PFSK-1 (cell line): ENCODE data around the gene DUSP15.

ENCODE experiments used
- FOXP2 ChIP-seq: optimal IDR thresholded peaks from 2 replicates; pipeline ENCODE3; 2011; ENCODE audit warnings: borderline replicate concordance, control low read depth, inconsistent platforms; ENCODE audit not compliant: insufficient read depth; ENCODE audit errors: extremely low read length, extremely low read depth
- POLR2AphosphoS5 ChIP-seq: IDR thresholded peaks from 2 replicates; pipeline ENCODE4 v1.6.1; 2012; ENCODE audit warnings: low read depth, mild to moderate bottlenecking, control low read depth, low read length, moderate library complexity
- REST ChIP-seq, 2 experiments: IDR thresholded peaks; 2 replicates each; pipeline versions ENCODE4 v1.6.1 to v1.8.0; 2011 to 2012; ENCODE audit warnings: low read depth in 2 of 2, low read length in 2 of 2, control low read depth in 1 of 2, inconsistent platforms in 1 of 2, mild to moderate bottlenecking in 1 of 2, moderate library complexity in 1 of 2; ENCODE audit not compliant: insufficient read depth in 1 of 2
- SIN3A ChIP-seq: IDR thresholded peaks from 2 replicates; pipeline ENCODE4 v1.6.1; 2012; ENCODE audit warnings: mild to moderate bottlenecking, low read length, moderate library complexity, borderline replicate concordance; ENCODE audit not compliant: insufficient read depth
- TAF1 ChIP-seq: IDR thresholded peaks from 2 replicates; pipeline ENCODE4 v1.6.1; 2012; ENCODE audit warnings: low read length, control low read depth, borderline replicate concordance; ENCODE audit not compliant: insufficient read depth

The DUSP15 gene

GRCh38 chr20:31883829-31884228 lies 13.5 kb upstream of the DUSP15 start:
- TF ChIP-seq TAF1 (no peak), SIN3A (no peak), POLR2AphosphoS5 (no peak), REST (IDR thresholded peaks at IDR 0.05; ENCODE audit: insufficient read depth in 1 of 2, low read depth in 2 of 2, low read length in 2 of 2) (no peak), FOXP2 (no peak)

- TF ChIP-seq FOXP2, result no peak
- no peak for TF ChIP-seq POLR2AphosphoS5
- no peak for TF ChIP-seq SIN3A
- TF ChIP-seq REST (IDR thresholded peaks at IDR 0.05; ENCODE audit: insufficient read depth in 1 of 2, low read depth in 2 of 2, low read length in 2 of 2), result no peak
- TF ChIP-seq TAF1, result no peak
Measured at GRCh38 chr20:31881945-31882344, 11.6 kb upstream of the DUSP15 start.

- TF ChIP-seq REST (IDR thresholded peaks at IDR 0.05; ENCODE audit: insufficient read depth in 1 of 2, low read depth in 2 of 2, low read length in 2 of 2) (no peak), SIN3A (peak; percentile 91), FOXP2 (no peak), POLR2AphosphoS5 (peak; percentile 25; the same call in 1 of the 2 replicates), TAF1 (no peak)
Measured at GRCh38 chr20:31879143-31879987, 9.0 kb upstream of the DUSP15 start.

GRCh38 chr20:31877684-31878083 lies 7.4 kb upstream of the DUSP15 start:
- TF ChIP-seq POLR2AphosphoS5 (no peak), TAF1 (no peak), REST (IDR thresholded peaks at IDR 0.05; ENCODE audit: insufficient read depth in 1 of 2, low read depth in 2 of 2, low read length in 2 of 2) (no peak), FOXP2 (no peak), SIN3A (no peak)
